ENCODE results near the gene ICA1L. TPM values are rescaled to one million over a fixed set of nuclear protein-coding genes. Genes with fewer than 3 reads are reported as not detected.
"Not testable (repeated sequence)": the region's sequence is repeated elsewhere in the genome, so short reads cannot be mapped to it uniquely, and the experiment has no call there.

ICA1L gene
- total and polyA plus RNA-seq, 12 donors = 7.2 to 17.5 (median 8.4) TPM

- Histone ChIP-seq H3K27me3 (no peaks in the 10 kb centered on the region), H3K36me3 (replicated peaks in 1 of 2) (peaks cover 0 to 6% of the 10 kb centered on the region in 2 donors), H3K4me3 (peak within 1 kb of the TSS; percentile 9 to 88 (median 74)), H3K4me1 (replicated peaks in 1 of 2) (peaks cover 16 to 34% of the 10 kb centered on the region in 2 donors), H3K27ac (peak within 1 kb of the TSS; percentile 51 to 85 (median 78)), H3K9me3 (replicated peaks in 1 of 3) (no peaks in the 10 kb centered on the region)
- 0 to 1% (median 0%) methylated on average over 37 to 39 of the region's 39 CpGs for WGBS, 4 donors
- intact Hi-C loops (cut with DNase I) = no loop called here
- TF ChIP-seq POLR2A (IDR thresholded peaks at IDR 0.05) = peak; percentile 33 to 60
- peak in 2 of 6 experiments; percentile 8 to 26 for TF ChIP-seq CTCF (IDR thresholded peaks at IDR 0.05)
- peak; percentile 93 to 97 (median 94) for DNase-seq
Observed at GRCh38 chr2:202911512-202912341, 40.2 kb upstream of the ICA1L start, which contains the start of the genes CARF and WDR12. TSS of gene CARF (plus strand) at chr2:202912275. CDS start at chr2:202941903, 29,628 bp downstream. TSS of gene WDR12 (minus strand) at chr2:202911673. CDS start at chr2:202911476, 197 bp downstream.

- no peaks in the 10 kb centered on the region for H3K9me3 ChIP-seq (replicated peaks in 1 of 3)
- intact Hi-C loops (cut with DNase I) = no loop called here
- peak overlapping the region in 2 of 5 donors; percentile 78 to 82 for H3K27ac ChIP-seq
- peaks cover 16 to 34% of the 10 kb centered on the region in 2 donors for H3K4me1 ChIP-seq (replicated peaks in 1 of 2)
- TF ChIP-seq POLR2A (IDR thresholded peaks at IDR 0.05) = no peak
- no peak for TF ChIP-seq CTCF (IDR thresholded peaks at IDR 0.05)
- no peak for DNase-seq
- H3K36me3 ChIP-seq (replicated peaks in 1 of 2) = peaks cover 0 to 10% of the 10 kb centered on the region in 2 donors
- WGBS, 4 donors = 0% methylated on average over 8 of the region's 8 CpGs
- peak overlapping the region in 3 of 4 donors; percentile 60 to 88 (median 87) for H3K4me3 ChIP-seq
- H3K27me3 ChIP-seq = no peaks in the 10 kb centered on the region
Observed at GRCh38 chr2:202911203-202911511, 39.6 kb upstream of the ICA1L start.

- H3K9me3 ChIP-seq (replicated peaks in 1 of 3) = no peaks in the 10 kb centered on the region
- 11 to 25% (median 13%) methylated on average over 3 of the region's 3 CpGs for WGBS, 4 donors
- TF ChIP-seq POLR2A (IDR thresholded peaks at IDR 0.05) (no peak), CTCF (IDR thresholded peaks at IDR 0.05) (no peak)
- no peak overlapping the region for H3K27ac ChIP-seq
- no peak for DNase-seq
- peaks cover 0 to 10% of the 10 kb centered on the region in 2 donors for H3K36me3 ChIP-seq (replicated peaks in 1 of 2)
- peaks cover 16 to 34% of the 10 kb centered on the region in 2 donors for H3K4me1 ChIP-seq (replicated peaks in 1 of 2)
- intact Hi-C loops (cut with DNase I) = no loop called here
- H3K4me3 ChIP-seq = peak overlapping the region in 2 of 4 donors; percentile 60 to 88
- no peaks in the 10 kb centered on the region for H3K27me3 ChIP-seq
Observed at GRCh38 chr2:202910698-202911097, 39.1 kb upstream of the ICA1L start.

- H3K27ac ChIP-seq; H3K27me3 ChIP-seq; H3K36me3 ChIP-seq (replicated peaks in 1 of 2); DNase-seq; intact Hi-C loops (cut with DNase I); H3K9me3 ChIP-seq (replicated peaks in 1 of 3): not testable (repeated sequence)
- Histone ChIP-seq H3K4me1 (replicated peaks in 1 of 2) (peaks cover 16 to 34% of the 10 kb centered on the region in 2 donors), H3K4me3 (peak overlapping the region in 1 of 4 donors; percentile 88)
- WGBS, 4 donors = 70 to 89% (median 73%) methylated on average over 2 to 5 of the region's 5 CpGs
Observed at GRCh38 chr2:202910250-202910649, 38.7 kb upstream of the ICA1L start.

Data from adrenal gland (tissue), 12 donors.